Erythroblast (primary cell): ENCODE measurements around the gene SERINC5.
"Not testable (repeated sequence)": the region's sequence is repeated elsewhere in the genome, so short reads cannot be mapped to it uniquely, and the experiment has no call there.

Source experiments
- GATA1 ChIP-seq: IDR thresholded peaks from 2 replicates; pipeline ENCODE4 v1.6.1; 2011; ENCODE audit warnings: low read depth, mild to moderate bottlenecking, control low read depth, low read length, moderate library complexity
- POLR2A ChIP-seq: IDR thresholded peaks from 2 replicates; pipeline ENCODE4 v1.6.1; 2011; ENCODE audit warnings: mild to moderate bottlenecking, low read length

- TF ChIP-seq POLR2A, GATA1: not testable (repeated sequence)
These were observed 44.9 kb upstream of the SERINC5 start for GRCh38 chr5:80300796-80301195.
